ENCODE measurements around the gene SRRM1. TPM values are rescaled to one million over a fixed set of nuclear protein-coding genes. Genes with fewer than 3 reads are reported as not detected.
A peak's percentile ranks its signal among the peaks of the same experiment; 100 is the strongest.

The SRRM1 gene
- total and polyA plus RNA-seq, 2 experiments from 2014 or later, result 118 to 666 TPM

DNA sequence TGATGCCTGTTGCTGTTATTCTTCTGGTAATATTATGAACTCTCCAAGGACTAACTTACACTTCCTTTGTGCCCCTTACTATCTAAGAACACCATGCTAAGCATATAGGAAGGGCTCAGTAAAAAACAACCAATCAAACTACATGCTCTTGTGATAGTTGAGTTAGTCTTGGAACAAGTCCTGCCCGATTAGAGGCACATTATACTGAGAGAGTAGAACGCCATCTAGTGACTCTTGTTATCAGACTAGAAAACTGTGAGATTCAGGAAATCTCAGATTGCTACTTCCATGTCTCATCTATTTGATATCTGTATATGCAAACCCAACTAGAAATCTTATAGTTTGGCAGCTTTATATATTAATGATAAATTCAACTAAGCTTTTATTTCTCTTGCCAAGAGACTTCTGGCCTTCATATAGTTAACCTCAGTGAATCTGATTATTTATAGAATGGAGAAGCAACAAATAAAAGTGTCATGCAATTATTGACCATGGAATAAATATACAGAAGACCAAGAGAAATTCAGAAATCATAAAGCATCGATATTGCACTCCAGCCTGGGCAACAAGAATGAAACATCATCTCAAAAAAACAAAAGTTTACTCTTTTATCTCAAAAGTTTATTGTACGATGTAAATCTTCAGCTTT, 7.8 kb upstream of the SRRM1 start:
- H3K36me3 ChIP-seq (ENCODE audit: insufficient read depth), result no peaks in the 10 kb centered on the region
- no peaks in the 10 kb centered on the region for H3K27me3 ChIP-seq (ENCODE audit: insufficient read depth)
- no peaks in the 10 kb centered on the region; the same call in 1 of the 2 replicates for H3F3A ChIP-seq (replicated peaks; ENCODE audit: low read depth)
- H2AFZ ChIP-seq, result no peak overlapping the region
- no peaks in the 10 kb centered on the region for H3K9me3 Mint-ChIP-seq
- no peaks in the 10 kb centered on the region for H3K9me2 ChIP-seq (ENCODE audit: insufficient read depth)
- H3K36me3 Mint-ChIP-seq (ENCODE audit: low read depth), result no peaks in the 10 kb centered on the region
- peak; percentile 93 for ATAC-seq
- no peaks in the 10 kb centered on the region for H3K4me1 ChIP-seq (ENCODE audit: insufficient read depth)
- H3K27ac ChIP-seq (ENCODE audit: low read depth), result no peak overlapping the region
- peaks cover 1% of the 10 kb centered on the region for H3K27me3 Mint-ChIP-seq (ENCODE audit: insufficient read depth, low read depth, poor library complexity)
- peaks cover 9% of the 10 kb centered on the region; the same call in 2 of the 3 replicates for H3K4me1 Mint-ChIP-seq
- H3K79me2 ChIP-seq (replicated peaks; ENCODE audit: insufficient read depth), result no peaks in the 10 kb centered on the region
- no peak for TF ChIP-seq ZNF114 (CRISPR knock-in tag; IDR thresholded peaks at IDR 0.05)
- TF ChIP-seq CTCF (conservative IDR thresholded peaks at IDR 0.05; ENCODE audit: low read depth in 2 of 2), result peak; percentile 78 to 86
- DNase-seq (ENCODE audit: low spot score), result peak; percentile 88
- no peaks in the 10 kb centered on the region for H4K20me1 ChIP-seq (replicated peaks; ENCODE audit: insufficient read depth)
- H3K4me2 ChIP-seq, result no peak overlapping the region
- H3K4me3 ChIP-seq, result no peak overlapping the region
- no peak overlapping the region for H3K4me3 Mint-ChIP-seq
- no peak overlapping the region; the same call in 1 of the 2 replicates for H3K27ac Mint-ChIP-seq

- H3K27me3 Mint-ChIP-seq (ENCODE audit: insufficient read depth, low read depth, poor library complexity), result peaks cover 11% of the 10 kb centered on the region
- H3K36me3 Mint-ChIP-seq (ENCODE audit: low read depth), result peaks cover 3% of the 10 kb centered on the region; the same call in 1 of the 3 replicates
- no peaks in the 10 kb centered on the region for H3K9me3 Mint-ChIP-seq
- no peak for DNase-seq (ENCODE audit: low spot score)
- H3K4me3 ChIP-seq, result no peak overlapping the region
- no peak for TF ChIP-seq NANOG (IDR thresholded peaks at IDR 0.05; ENCODE audit: borderline replicate concordance)
- no peak for TF ChIP-seq EZH2phosphoT487 (IDR thresholded peaks at IDR 0.05; ENCODE audit: unreplicated experiment)
- no peak for TF ChIP-seq POLR2AphosphoS5 (IDR thresholded peaks at IDR 0.05; ENCODE audit: low read depth)
- no peak for TF ChIP-seq EZH2 (IDR thresholded peaks at IDR 0.05; ENCODE audit: low read depth, unreplicated experiment)
- no peak for TF ChIP-seq CTCF (conservative IDR thresholded peaks at IDR 0.05; ENCODE audit: low read depth in 2 of 2)
- no peak for TF ChIP-seq STAT1 (IDR thresholded peaks at IDR 0.05; ENCODE audit: unreplicated experiment)
- no peak for TF ChIP-seq ZNF331 (CRISPR knock-in tag; IDR thresholded peaks at IDR 0.05; ENCODE audit: low read depth)
- TF ChIP-seq, protein P1, sequence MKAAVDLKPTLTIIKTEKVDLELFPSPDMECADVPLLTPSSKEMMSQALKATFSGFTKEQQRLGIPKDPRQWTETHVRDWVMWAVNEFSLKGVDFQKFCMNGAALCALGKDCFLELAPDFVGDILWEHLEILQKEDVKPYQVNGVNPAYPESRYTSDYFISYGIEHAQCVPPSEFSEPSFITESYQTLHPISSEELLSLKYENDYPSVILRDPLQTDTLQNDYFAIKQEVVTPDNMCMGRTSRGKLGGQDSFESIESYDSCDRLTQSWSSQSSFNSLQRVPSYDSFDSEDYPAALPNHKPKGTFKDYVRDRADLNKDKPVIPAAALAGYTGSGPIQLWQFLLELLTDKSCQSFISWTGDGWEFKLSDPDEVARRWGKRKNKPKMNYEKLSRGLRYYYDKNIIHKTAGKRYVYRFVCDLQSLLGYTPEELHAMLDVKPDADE (IDR thresholded peaks at IDR 0.05), result no peak
- H4K20me1 ChIP-seq (replicated peaks; ENCODE audit: insufficient read depth), result no peaks in the 10 kb centered on the region
- no peak overlapping the region for H2AFZ ChIP-seq
- H3K27ac Mint-ChIP-seq, result no peak overlapping the region
- peaks cover 16% of the 10 kb centered on the region for H3K4me1 Mint-ChIP-seq
- H3K27ac ChIP-seq (ENCODE audit: low read depth), result no peak overlapping the region
- H3F3A ChIP-seq (replicated peaks; ENCODE audit: low read depth), result peaks cover 7% of the 10 kb centered on the region; the same call in 1 of the 2 replicates
- H3K27me3 ChIP-seq (ENCODE audit: insufficient read depth), result no peaks in the 10 kb centered on the region
- peaks cover 8% of the 10 kb centered on the region; the same call in 1 of the 2 replicates for H3K4me1 ChIP-seq (ENCODE audit: insufficient read depth)
- H3K36me3 ChIP-seq (ENCODE audit: insufficient read depth), result no peaks in the 10 kb centered on the region
- no peak for ATAC-seq
- H3K79me2 ChIP-seq (replicated peaks; ENCODE audit: insufficient read depth), result no peaks in the 10 kb centered on the region; the same call in 1 of the 2 replicates
- no peak overlapping the region for H3K4me2 ChIP-seq
- H3K4me3 Mint-ChIP-seq, result no peak overlapping the region
- no peaks in the 10 kb centered on the region for H3K9me2 ChIP-seq (ENCODE audit: insufficient read depth)
These were observed 6.3 kb upstream of the SRRM1 start for GRCh38 chr1:24636661-24637357.
